Lower leg skin (tissue), 4 donors: ENCODE results near the gene LYL1. TPM values are rescaled to one million over a fixed set of nuclear protein-coding genes. Genes with fewer than 3 reads are reported as not detected.

Experiments used
- DNase-seq, 2 donors: peaks; one replicate each; pipeline ENCODE4 v3.0.0-alpha.2; 2019; ENCODE audit warnings: low spot score in 2 of 2
- H3K4me3 ChIP-seq: fragments of 200-600 bp; sonication (generic); 2 replicates; pipeline ENCODE4 v1.5.1; 2017; ENCODE audit warnings: mild to moderate bottlenecking, low read depth; ENCODE audit not compliant: poor library complexity, severe bottlenecking
- CTCF ChIP-seq, 3 donors: fragments of 450-650 bp; IDR thresholded peaks; one replicate each; pipeline ENCODE4 v1.5.1; 2016; ENCODE audit warnings: antibody characterized with exemption in 3 of 3, mild to moderate bottlenecking in 3 of 3, moderate library complexity in 2 of 3
- POLR2A ChIP-seq, 2 donors: fragments of 450-650 bp; IDR thresholded peaks; one replicate each; pipeline ENCODE4 v1.6.1; 2016 to 2017; ENCODE audit warnings: antibody characterized with exemption in 2 of 2, mild to moderate bottlenecking in 1 of 2, moderate library complexity in 1 of 2
- WGBS, 2 donors: methylation state at CpG; one replicate each; pipeline ENCODE4 v1.1.5; 2018; 5-methylcytosine and 5-hydroxymethylcytosine counted together
- intact Hi-C: fragments of 100-400 bp; cut with DNase I; formaldehyde crosslinking; loops from one replicate; pipeline ENCODE4 v1.15.0; 2023; ENCODE audit warnings: low total_unique reads
- total RNA-seq, 4 donors: library from RNA; depleted of rRNA; stranded (reverse); fragments of >200 nt; gene quantifications; one replicate each; pipeline ENCODE4 v1.1.0, GENCODE V29; 2016

Gene LYL1
- total RNA-seq, 4 donors from 2014 or later = 4.9 to 8.3 (median 7.0) TPM

- no peak overlapping the region for H3K4me3 ChIP-seq
- no peak for DNase-seq
- 66 to 74% methylated on average over 5 of the region's 5 CpGs for WGBS, 2 donors
- intact Hi-C loops = no loop called here
- TF ChIP-seq POLR2A (IDR thresholded peaks at IDR 0.05) (no peak), CTCF (IDR thresholded peaks at IDR 0.05) (no peak)
Observed at GRCh38 chr19:13089139-13089856, 13.4 kb downstream of the LYL1 start.

GRCh38 chr19:13087795-13088537, 14.7 kb downstream of the LYL1 start:
- 86 to 88% methylated on average over 35 to 37 of the region's 37 CpGs for WGBS, 2 donors
- intact Hi-C loops = no loop called here
- TF ChIP-seq POLR2A (IDR thresholded peaks at IDR 0.05) (no peak), CTCF (IDR thresholded peaks at IDR 0.05) (no peak)
- H3K4me3 ChIP-seq = no peak overlapping the region
- no peak for DNase-seq

DNA sequence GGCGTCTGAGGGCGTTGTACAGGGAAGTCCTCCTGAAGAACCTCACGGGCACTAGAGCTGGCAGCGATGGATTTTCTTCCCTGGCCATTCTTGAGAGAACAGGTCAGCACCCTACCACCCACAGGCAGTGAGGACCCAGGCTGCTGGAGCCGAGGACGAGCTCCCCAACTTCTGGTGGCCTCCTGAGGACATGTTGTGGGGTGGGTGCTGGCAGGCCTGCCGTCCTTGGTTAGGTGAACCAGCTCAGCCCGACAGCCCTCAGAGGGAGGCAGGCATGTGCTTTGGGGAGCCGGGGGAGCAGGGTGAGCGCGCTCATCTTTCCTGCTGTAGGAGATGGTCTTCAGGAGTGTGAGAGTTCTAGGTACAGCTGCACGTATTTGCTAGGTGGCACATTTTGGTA, 15.4 kb downstream of the LYL1 start:
- intact Hi-C loops = no loop called here
- TF ChIP-seq CTCF (IDR thresholded peaks at IDR 0.05) (no peak), POLR2A (IDR thresholded peaks at IDR 0.05) (no peak)
- WGBS, 2 donors = 74 to 77% methylated on average over 11 to 12 of the region's 12 CpGs
- no peak for DNase-seq
- no peak overlapping the region for H3K4me3 ChIP-seq

GRCh38 chr19:13086341-13086740, 16.3 kb downstream of the LYL1 start:
- DNase-seq = no peak
- 46 to 73% methylated on average over 2 of the region's 2 CpGs for WGBS, 2 donors
- TF ChIP-seq CTCF (IDR thresholded peaks at IDR 0.05) (no peak), POLR2A (IDR thresholded peaks at IDR 0.05) (no peak)

DNA sequence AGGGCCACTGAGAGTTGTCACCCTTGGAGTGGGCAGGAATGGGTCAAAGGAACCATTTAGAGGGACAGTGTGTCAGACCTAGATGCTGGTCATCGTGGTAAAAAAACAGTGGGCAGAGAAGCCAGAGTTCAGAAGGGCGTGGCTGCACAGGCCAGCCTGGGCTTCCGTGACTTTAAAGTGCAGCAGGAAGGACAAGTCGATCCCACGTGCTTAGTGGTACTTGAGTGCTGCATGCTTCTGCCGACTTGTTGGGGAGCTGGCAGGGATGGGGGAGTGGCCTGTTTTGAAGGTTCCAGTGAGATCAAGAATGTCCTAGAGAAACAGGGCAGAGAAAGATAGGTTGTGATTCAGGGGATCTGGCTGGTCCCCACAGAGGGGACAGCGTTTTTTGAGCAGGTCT, 17.0 kb downstream of the LYL1 start:
- TF ChIP-seq POLR2A (IDR thresholded peaks at IDR 0.05) (no peak), CTCF (IDR thresholded peaks at IDR 0.05) (no peak)
- no peak for DNase-seq
- no peak overlapping the region for H3K4me3 ChIP-seq
- intact Hi-C loops = no loop called here
- WGBS, 2 donors = 34 to 38% methylated on average over 7 of the region's 7 CpGs

More at GRCh38 chr19:13086341-13086740, 16.3 kb downstream of the LYL1 start:
- no peak overlapping the region for H3K4me3 ChIP-seq
- intact Hi-C loops = no loop called here
